ENCODE data around the gene ATE1. TPM values are rescaled to one million over a fixed set of nuclear protein-coding genes. Genes with fewer than 3 reads are reported as not detected.

ATE1 gene
- total and polyA plus RNA-seq, 2 donors (not counting 1 experiment from before 2014, with no cell fraction given) = 8.2 to 32.0 TPM

GRCh38 chr10:121844537-121844936, 83.3 kb downstream of the ATE1 start:
- Mint-ChIP-seq H3K27ac (no peak overlapping the region), H3K9me3 (ENCODE audit: insufficient read depth) (peaks cover 6% of the 10 kb centered on the region), H3K4me1 (no peaks in the 10 kb centered on the region), H3K4me3 (no peak overlapping the region), H3K27me3 (no peaks in the 10 kb centered on the region)
- no peak overlapping the region for H2AFZ ChIP-seq (ENCODE audit: insufficient read depth, low read depth, low read length, poor library complexity, severe bottlenecking)
- H3K79me2 ChIP-seq (ENCODE audit: control insufficient read depth, insufficient read depth, low read length) = no peaks in the 10 kb centered on the region
- H3K27ac ChIP-seq (ENCODE audit: low read length in 2 of 2) = no peak overlapping the region
- H3K4me3 ChIP-seq (ENCODE audit: control extremely low read depth in 1 of 5, extremely low read depth in 1 of 5, insufficient read depth in 1 of 5, low read depth in 2 of 5, low read length in 4 of 5) = no peak overlapping the region
- H3K27me3 ChIP-seq (replicated peaks in 1 of 4; ENCODE audit: control extremely low read depth in 1 of 4, control insufficient read depth in 3 of 4, insufficient read depth in 4 of 4, low read length in 3 of 4) = no peaks in the 10 kb centered on the region
- no peak overlapping the region for H3K9ac ChIP-seq (ENCODE audit: low read length)
- ChIA-PET POLR2A (no interaction called here), CTCF (no interaction called here)
- no peak for DNase-seq
- H3K9me3 ChIP-seq (ENCODE audit: control extremely low read depth in 1 of 3, control insufficient read depth in 2 of 3, insufficient read depth in 1 of 3, low read length in 2 of 3) = peaks cover 0 to 5% (median 3%) of the 10 kb centered on the region in 3 donors
- no peak overlapping the region for H3K4me2 ChIP-seq (replicated peaks; ENCODE audit: low read depth, low read length, poor library complexity, severe bottlenecking)
- no peaks in the 10 kb centered on the region for H3K4me1 ChIP-seq (ENCODE audit: control insufficient read depth in 2 of 2, insufficient read depth in 2 of 2, low read length in 2 of 2)
- H3K36me3 ChIP-seq (replicated peaks in 1 of 2; ENCODE audit: control extremely low read depth in 1 of 2, control insufficient read depth in 1 of 2, extremely low read depth in 1 of 2, insufficient read depth in 2 of 2, low read length in 1 of 2) = peaks cover 5 to 7% of the 10 kb centered on the region in 2 experiments
- ATAC-seq (ENCODE audit: low read depth) = no peak
- intact Hi-C loops (cut with micrococcal nuclease) = no loop called here
- H4K20me1 ChIP-seq (ENCODE audit: control insufficient read depth, insufficient read depth, low read length, poor library complexity, severe bottlenecking) = no peaks in the 10 kb centered on the region
- no CpG with 5 or more reads among the region's 3 CpGs for WGBS (ENCODE audit: insufficient coverage)
- no peak for TF ChIP-seq CTCF (IDR thresholded peaks at IDR 0.05)
- no peak for TF ChIP-seq EZH2 (IDR thresholded peaks at IDR 0.05; ENCODE audit: borderline replicate concordance, insufficient read depth, low read depth, low read length, poor library complexity, severe bottlenecking)

- H3K79me2 ChIP-seq (ENCODE audit: control insufficient read depth, insufficient read depth, low read length) = no peaks in the 10 kb centered on the region
- H3K36me3 ChIP-seq (replicated peaks in 1 of 2; ENCODE audit: control extremely low read depth in 1 of 2, control insufficient read depth in 1 of 2, extremely low read depth in 1 of 2, insufficient read depth in 2 of 2, low read length in 1 of 2) = peaks cover 5 to 7% of the 10 kb centered on the region in 2 experiments
- Mint-ChIP-seq H3K9me3 (ENCODE audit: insufficient read depth) (peaks cover 6% of the 10 kb centered on the region), H3K27ac (no peak overlapping the region), H3K27me3 (no peaks in the 10 kb centered on the region), H3K4me1 (no peaks in the 10 kb centered on the region), H3K4me3 (no peak overlapping the region)
- ChIA-PET POLR2A (no interaction called here), CTCF (no interaction called here)
- no peak overlapping the region for H3K9ac ChIP-seq (ENCODE audit: low read length)
- H2AFZ ChIP-seq (ENCODE audit: insufficient read depth, low read depth, low read length, poor library complexity, severe bottlenecking) = no peak overlapping the region
- peaks cover 0 to 5% (median 3%) of the 10 kb centered on the region in 3 donors for H3K9me3 ChIP-seq (ENCODE audit: control extremely low read depth in 1 of 3, control insufficient read depth in 2 of 3, insufficient read depth in 1 of 3, low read length in 2 of 3)
- intact Hi-C loops (cut with micrococcal nuclease) = no loop called here
- no peaks in the 10 kb centered on the region for H3K27me3 ChIP-seq (replicated peaks in 1 of 4; ENCODE audit: control extremely low read depth in 1 of 4, control insufficient read depth in 3 of 4, insufficient read depth in 4 of 4, low read length in 3 of 4)
- no peak for TF ChIP-seq CTCF (IDR thresholded peaks at IDR 0.05)
- no peak for TF ChIP-seq EZH2 (IDR thresholded peaks at IDR 0.05; ENCODE audit: borderline replicate concordance, insufficient read depth, low read depth, low read length, poor library complexity, severe bottlenecking)
- no peak overlapping the region for H3K4me3 ChIP-seq (ENCODE audit: control extremely low read depth in 1 of 5, extremely low read depth in 1 of 5, insufficient read depth in 1 of 5, low read depth in 2 of 5, low read length in 4 of 5)
- DNase-seq = no peak
- no peaks in the 10 kb centered on the region for H3K4me1 ChIP-seq (ENCODE audit: control insufficient read depth in 2 of 2, insufficient read depth in 2 of 2, low read length in 2 of 2)
- ATAC-seq (ENCODE audit: low read depth) = no peak
- H3K4me2 ChIP-seq (replicated peaks; ENCODE audit: low read depth, low read length, poor library complexity, severe bottlenecking) = no peak overlapping the region
- H4K20me1 ChIP-seq (ENCODE audit: control insufficient read depth, insufficient read depth, low read length, poor library complexity, severe bottlenecking) = no peaks in the 10 kb centered on the region
- no peak overlapping the region for H3K27ac ChIP-seq (ENCODE audit: low read length in 2 of 2)
- WGBS (ENCODE audit: insufficient coverage) = no CpG with 5 or more reads among the region's 2 CpGs
These were observed 84.5 kb downstream of the ATE1 start for GRCh38 chr10:121843379-121843778.

Data from B cell (primary cell).